GM18861 (cell line): ENCODE measurements around the gene RHBDF1.

ENCODE experiments used
- ATAC-seq: cut with Tn5 transposase; IDR thresholded peaks from one replicate; pipeline ENCODE4 v1.9.1; 2021; ENCODE audit not compliant: unreplicated experiment

The RHBDF1 gene, protein sequence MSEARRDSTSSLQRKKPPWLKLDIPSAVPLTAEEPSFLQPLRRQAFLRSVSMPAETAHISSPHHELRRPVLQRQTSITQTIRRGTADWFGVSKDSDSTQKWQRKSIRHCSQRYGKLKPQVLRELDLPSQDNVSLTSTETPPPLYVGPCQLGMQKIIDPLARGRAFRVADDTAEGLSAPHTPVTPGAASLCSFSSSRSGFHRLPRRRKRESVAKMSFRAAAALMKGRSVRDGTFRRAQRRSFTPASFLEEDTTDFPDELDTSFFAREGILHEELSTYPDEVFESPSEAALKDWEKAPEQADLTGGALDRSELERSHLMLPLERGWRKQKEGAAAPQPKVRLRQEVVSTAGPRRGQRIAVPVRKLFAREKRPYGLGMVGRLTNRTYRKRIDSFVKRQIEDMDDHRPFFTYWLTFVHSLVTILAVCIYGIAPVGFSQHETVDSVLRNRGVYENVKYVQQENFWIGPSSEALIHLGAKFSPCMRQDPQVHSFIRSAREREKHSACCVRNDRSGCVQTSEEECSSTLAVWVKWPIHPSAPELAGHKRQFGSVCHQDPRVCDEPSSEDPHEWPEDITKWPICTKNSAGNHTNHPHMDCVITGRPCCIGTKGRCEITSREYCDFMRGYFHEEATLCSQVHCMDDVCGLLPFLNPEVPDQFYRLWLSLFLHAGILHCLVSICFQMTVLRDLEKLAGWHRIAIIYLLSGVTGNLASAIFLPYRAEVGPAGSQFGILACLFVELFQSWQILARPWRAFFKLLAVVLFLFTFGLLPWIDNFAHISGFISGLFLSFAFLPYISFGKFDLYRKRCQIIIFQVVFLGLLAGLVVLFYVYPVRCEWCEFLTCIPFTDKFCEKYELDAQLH

DNA sequence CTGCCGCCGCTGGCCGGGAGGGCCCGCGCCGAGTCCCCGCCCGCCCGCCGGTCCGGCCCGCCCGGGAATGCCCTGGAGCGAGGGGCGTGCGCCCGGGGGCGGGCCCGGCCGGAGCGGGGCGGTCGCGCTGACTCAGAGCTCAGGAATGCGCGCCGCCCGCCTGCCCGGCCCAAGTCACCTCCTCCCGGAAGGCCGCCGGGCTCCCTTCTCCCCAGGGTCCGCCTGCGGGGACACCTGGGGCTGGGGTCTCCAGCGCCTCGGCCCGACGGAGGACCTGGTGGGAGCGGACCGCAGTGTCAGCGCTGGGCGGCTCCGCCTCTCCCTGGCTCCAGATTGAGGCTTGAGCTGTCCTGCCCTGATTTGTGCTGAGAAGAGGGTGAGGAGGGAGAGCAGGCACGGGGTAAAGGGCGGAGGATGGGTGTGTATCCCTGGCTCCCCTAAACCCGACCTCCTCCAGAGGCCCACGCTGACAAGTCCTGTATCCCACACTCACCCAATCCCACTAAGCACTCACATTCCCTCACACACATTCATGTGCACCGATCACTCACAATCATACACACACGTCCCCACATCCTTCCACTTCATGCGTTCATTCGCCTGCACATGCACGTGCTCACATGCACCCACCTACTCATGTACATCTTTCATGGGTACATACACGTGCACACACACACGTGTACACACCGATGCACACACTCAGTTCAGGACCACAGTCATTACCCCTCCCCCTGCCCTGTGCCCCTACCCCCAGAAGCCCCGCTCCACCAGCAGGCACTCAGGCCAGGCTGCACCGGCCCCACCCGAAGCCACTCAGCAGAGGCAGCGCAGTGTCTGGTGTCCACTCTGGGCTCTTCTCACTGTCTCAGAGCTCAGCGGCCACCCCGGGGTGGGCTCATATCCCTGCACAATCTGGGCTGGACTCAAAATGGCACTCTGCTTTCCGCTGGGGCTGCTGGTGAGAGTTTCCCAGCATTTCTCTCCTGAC, at the start of gene RHBDF1:
Gene RHBDF1 (minus strand): TSS at position 71 of the 988 bp plus-strand sequence. CDS start 7,616 bp downstream, outside the sequence.
- ATAC-seq = no peak

DNA sequence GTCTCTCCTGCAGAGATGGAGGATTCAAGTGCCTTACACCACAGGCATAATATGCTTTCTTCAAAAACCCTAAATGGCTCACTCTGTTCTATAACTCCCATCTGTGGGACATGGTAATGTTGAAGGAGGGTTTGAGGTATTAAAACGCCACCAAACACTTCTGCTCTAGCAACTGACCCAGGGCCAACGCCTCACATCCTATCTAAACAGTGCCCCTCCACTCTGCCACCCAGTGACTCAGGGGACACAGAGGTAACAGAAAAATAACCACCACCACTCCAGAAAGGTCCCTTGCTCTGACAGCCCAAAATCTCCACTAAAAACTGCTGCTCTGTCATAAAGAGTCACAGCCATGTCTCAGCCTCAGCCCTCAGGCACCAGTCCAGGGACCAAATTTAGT, 48.3 kb upstream of the RHBDF1 start:
- ATAC-seq = no peak

DNA sequence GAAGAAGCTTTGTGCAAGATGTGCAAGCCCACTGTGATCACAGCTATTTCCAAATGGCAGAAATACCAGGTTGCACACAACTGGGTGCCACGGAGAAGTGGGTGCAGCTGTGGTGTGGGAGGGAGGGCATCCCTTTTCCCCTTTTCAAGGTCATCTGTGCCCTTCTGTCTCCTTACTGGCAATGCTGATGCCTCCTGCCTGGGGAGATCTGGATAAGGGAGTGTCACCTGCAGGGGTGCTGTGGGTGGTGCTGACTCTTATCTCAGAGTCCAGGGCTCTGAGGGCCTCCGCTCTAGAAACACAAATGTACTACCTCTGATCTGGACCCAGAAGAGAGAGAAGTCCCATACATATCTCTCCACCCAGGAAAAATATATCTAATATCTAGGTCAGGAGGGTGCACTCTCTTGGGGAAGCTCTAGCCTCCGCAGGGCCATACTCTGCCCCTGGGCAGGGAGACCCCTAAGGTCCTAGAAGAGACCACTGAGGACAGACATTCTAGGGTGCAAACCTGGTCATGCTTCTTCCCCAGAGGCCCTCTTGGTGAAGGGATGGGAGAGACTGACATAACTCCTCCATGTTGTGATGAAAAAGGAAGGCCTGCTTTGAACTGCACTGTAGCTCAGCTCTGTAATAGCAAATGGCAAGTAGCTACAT, 47.5 kb upstream of the RHBDF1 start:
- no peak for ATAC-seq

DNA sequence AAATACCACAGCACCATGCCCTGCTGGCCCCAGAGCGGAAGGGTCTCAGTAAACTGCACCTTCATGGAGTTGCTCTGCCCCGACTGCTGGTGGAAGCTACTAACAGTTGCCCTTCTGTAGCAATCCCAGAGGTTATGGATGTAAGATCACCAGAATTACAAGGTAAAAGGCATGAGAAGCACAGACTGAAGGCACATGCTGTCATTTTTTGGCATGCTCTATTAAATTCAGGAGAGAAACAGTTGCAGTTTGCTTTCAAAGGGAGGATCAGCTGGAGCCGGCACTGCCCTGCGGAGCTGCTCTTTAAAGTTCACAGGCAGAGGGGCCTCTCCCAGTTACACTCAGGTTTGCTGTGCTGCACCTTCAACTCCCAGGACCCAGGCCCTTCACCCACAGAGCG, 46.9 kb upstream of the RHBDF1 start:
- no peak for ATAC-seq

DNA sequence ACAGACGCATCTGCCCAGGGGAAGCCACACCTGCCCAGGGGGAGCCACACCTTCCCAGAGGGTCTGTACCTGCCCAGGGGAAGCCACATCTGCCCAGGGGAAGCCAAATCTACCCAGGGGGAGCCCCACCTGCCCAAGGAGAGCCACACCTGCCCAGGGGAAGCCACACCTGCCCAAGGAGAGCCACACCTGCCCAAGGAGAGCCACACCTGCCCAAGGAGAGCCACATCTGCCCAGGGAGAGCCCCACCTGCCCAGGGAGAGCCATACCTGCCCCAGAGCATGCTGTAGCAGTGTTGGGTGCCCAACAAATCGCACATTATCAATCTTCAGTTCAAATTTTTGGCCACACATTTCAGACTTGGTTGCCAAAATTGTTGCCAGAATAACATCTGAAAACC, 46.4 kb upstream of the RHBDF1 start:
- no peak for ATAC-seq

DNA sequence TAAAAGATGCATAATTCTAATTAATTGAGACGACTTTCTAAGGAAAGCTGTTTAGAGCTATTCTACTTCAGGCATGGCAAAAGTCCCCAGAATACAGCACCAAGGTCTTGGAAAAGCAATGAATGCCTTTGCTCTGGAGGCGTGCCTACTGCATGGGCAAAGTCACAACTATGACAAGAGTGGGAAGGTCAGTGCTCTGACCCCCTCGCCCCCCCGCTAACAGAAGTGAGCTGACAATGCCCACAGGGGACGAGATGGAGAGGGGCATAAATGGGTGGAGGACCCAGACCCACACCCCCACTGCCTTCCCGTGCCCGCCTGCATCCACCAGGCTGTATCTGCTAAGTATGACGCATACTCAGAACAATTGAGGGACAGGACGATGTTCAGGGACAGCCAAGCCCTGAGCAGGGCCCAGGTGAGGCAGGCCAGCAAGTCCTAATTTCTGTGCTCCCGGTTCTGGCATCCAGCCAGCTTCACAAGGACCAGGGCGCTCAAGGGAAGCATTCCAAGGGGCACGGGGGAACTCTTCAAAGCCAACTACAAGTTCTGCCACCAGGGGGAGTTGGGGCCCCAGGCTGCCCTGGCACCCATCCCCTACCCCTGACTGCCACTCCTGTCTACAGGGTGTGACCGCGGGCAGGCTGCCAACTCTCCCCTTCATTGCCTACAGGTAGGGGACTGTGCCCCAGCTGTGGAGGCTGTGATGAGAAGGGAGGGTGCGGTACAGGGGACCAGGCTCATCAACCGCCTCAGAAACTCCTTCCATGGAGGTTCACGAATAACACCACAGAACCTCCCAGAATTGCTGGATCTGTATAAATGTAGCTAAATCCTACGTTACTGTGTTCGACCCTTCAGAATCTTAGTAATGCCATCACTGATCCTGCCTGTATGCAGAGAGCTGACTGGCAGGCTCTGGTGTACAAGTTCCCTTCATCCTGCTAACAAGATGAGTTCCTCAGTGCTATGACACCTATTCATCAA, 45.2 kb upstream of the RHBDF1 start:
- ATAC-seq = no peak

DNA sequence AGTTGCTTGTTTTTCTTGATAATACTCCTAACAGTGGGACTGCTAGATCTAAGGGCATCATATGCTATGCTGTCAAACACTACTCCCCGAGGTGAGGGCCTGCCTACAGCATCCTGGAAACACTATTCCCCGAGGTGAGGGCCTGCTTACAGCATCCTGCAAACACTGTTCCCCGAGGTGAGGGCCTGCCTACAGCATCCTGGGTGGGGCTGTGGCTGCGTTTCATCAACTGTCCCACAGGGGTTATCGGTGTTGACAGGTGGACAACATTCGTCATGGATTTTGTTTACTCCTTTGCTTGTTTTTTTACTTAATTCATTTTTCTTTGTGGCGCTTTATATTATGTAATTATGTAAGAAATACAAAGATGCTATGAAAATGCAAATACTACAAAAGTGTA, 43.6 kb upstream of the RHBDF1 start:
- ATAC-seq = no peak

DNA sequence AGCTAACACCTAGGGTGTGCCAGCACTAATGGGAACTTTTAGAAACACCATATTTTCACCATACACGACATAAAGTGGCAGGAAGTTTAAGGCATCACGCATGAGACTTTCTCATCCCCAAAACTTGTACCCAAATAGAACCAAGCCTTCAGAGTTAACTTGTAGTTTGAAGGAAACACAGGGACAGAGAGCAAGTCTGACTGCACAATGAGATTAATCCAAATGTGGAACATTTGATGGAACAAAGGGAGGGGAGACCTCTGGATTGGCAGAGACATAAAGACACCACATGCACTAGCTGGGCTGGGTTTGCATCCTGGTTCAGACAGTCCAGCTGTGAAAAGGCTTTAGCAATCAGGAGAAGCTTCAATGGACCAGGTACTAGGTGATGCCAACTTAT, 41.9 kb upstream of the RHBDF1 start:
- ATAC-seq = no peak

DNA sequence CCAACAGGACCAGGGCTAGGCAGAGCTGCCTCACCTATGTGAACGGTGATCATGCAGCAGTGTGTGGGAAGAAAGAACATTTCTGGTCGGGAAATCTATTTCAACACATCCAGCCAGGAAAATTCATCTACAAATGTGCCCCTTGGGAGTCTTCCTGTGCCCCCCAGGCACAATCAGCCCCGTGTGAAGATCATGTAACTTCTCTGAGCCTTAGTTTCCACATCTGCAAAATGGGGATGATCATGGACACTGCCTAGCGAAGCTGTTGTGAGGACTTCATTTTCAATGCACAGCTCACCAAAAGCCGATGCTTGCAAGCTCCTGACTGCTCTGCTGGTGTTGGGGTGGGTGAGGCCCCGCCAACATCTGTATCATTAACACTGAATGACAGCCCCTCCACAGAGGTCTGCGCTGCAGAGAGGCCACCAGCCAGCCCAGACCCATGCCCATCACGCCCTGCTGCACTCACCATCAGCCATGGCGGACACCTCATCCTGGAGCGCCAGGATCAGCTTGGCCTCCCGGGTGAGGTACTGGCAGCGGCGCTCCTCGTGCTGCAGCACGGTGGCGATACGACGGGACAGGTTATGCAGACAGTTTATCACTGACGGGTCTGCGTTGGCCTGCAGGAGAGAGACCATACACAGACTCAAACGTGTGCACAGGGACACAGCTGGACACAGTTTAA, 39.9 kb upstream of the RHBDF1 start:
- ATAC-seq = no peak

DNA sequence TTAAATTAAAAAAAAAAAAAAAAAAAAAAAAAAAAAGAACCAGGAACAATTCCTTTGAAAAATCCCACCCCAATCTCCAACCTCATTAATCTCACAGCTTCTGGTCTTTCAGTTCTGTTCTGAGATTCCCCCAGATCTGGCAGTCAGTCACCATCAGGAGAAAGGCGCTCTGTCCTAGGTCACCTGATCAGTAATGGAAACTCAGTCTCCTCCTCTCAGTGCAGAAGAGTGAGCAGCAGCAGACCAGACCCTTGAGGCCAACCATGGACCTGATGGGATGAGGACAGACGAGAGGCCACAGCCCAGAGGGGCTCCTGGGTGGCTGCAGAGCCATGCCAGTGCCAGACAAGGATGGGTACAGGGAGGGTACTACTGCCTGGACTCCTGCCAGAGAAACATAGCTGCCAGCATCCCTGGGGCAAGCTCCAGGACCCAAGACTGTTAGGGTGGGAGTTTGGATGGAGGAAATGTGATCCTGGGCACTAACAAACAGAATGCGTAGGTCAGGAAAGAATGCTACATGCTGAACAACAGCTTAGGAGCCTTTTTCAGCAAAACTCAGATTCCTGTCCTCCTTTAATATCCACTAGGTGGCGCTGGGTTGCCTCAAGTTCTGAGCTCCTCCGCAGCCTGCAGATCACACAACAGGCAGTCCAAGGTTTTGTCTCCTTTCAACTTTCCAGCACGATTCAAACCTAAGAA, 34.3 kb upstream of the RHBDF1 start:
- ATAC-seq = no peak

DNA sequence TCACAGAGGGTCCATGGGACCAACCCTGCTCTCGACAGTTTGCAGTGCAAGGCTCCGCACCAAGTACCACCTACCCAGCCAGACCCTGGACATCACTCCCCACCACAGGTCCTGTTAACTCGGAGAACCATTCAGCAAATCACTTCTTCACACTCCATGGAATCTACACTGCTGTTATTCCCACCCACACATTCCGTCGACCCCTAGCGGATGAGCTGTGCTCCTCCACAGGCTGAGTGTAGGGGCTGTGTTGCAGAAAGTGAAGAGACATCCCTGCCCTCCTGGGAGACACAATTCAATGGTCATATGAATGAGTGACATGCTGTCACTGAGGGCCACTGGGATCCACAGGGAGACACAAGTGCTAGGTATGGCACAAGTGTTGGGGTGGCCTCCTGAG, 33.1 kb upstream of the RHBDF1 start:
- ATAC-seq = no peak

DNA sequence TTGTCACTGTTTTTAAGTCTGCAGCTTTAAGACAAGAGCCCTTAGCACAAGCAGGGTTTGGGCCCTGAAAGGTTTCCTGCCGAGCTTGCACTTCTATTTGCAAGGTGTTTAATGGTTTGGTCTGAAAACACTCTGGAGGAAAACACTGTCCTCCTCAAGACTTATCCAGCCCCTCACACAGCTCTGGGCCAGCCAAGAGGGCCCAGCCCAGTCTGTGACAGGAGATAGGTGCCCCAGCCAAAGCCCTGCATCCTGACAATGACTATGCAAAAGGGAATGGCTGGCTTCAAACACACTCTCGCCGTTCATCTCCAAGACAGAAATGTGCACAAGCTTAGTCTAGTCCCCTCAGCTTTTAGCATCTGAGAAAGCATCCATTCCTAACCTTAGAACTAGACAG, 32.5 kb upstream of the RHBDF1 start:
- no peak for ATAC-seq

DNA sequence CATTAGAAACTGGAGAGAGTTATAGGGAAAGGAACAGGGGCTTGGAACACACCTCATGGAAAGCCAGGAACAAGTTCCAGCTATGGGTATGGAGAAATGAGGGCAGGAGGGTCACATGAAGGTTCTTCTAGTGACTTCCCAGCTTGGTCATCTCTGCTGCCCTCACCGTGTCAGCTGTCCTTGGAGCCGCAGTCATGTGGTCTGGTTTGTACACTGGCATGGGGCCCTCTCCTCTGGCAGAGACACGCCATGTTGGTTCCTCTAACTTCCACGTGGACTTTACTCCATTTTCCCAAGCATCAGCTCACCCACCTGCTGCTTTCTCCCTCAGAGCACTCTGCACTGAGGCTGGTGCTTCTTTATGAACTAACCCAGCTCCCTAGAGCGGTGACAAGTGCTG, 31.9 kb upstream of the RHBDF1 start:
- ATAC-seq = no peak

DNA sequence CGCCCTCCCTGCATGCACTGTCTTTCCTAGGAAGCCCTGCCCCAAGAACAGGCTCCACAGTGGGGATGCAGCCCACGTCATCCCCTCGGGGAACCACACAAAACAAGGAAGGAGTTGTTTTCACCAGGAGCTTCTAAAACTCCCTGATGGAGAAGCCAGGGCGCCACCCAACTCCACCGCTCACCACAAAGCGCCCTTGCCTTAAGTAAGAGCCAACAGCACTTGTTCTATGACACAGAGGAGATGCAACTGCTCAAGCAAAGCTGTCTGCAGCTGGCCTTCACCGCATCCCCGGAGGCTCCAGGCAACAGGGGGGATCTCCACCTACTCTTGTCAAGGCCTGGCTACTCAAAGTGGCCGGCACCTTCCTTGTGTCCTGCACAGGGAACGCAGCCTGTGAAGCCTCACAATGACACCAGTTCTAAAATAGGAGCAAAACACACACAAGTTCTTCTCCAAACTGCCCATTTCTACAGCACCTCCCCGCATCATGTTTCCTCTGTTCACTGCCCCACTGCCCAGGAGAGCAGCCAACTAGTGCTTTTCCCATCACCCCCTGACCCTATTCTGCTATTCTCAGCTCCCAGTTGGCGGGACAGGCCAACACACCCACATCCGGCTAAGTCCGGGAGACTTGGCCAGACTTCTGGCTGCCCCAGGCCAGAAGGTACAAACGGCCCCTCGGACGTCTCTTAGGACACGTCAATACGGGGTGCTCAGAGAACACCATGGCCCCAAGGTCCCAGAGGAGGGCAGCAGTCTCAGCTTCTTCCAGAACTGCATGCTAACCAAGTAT, 29.8 kb upstream of the RHBDF1 start:
- ATAC-seq = no peak

DNA sequence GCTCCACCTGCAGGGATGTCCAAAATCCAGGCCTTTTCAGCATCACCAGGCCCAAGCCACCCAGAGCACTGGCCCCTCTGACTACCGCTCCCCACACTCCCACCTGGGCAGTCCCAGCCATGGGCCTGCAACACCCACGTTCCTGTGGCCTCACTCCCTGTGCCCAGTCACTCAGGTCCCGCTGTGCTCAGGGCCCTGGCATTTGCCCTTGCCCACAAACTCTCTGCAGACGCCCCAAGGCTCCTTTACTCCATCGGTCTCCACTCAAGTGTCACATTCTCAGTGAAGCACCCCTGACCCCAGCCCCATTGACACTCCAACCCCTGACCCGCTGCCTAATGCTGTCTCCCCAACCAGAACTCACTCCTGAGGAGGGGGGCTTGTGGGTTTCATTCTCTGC, 29.2 kb upstream of the RHBDF1 start:
- ATAC-seq = no peak

DNA sequence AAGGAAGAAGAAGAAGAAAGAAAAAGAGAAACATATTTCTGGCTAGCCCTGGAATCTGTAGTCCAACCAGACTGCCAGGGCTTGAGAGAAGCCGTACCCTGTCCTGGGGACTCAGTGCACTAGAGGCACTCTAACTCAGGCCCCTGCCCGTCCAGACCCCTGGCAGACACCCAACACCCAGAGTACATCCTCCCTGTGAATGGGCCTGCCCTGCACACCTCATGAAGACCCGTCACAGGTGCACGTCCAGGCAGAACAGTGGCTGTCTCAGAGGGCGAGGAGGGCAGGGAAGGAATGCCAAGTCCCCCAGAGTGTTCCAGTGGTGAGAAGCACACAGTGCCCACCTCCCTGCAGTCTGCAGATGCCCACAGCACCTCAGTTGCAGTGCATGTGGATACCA, 28.6 kb upstream of the RHBDF1 start:
- no peak for ATAC-seq

DNA sequence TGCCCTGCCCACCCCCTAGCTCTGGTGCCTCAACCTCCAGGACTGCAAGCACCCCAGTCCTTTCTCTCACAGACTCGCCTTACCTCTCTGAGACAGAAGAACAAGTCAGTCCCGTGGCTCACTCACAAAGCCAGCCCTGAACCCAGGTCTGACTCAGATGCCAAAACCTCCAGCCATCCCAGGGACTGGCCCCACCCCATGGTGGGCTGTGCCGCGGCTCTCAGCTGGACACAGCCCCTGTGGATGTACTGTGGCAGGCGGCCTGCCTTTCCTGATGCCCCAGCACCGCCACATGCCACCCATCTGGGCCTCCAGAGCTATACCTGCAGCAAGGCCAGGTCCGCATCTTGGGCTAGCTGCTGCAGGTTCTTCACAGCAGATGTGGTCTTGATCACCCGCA, 25.4 kb upstream of the RHBDF1 start:
- no peak for ATAC-seq
